Endodermal cell (in vitro differentiated cells): ENCODE measurements around the gene RTP3. TPM values are rescaled to one million over a fixed set of nuclear protein-coding genes. Genes with fewer than 3 reads are reported as not detected.

Experiments used
- DNase-seq: peaks from one replicate; pipeline ENCODE4 v3.0.0-alpha.2; 2017
- H3K27ac ChIP-seq: 2 replicates; pipeline ENCODE4 v1.5.1; 2013; ENCODE audit warnings: mild to moderate bottlenecking, low read depth, low read length, moderate library complexity
- H3K27me3 ChIP-seq: 2 replicates; pipeline ENCODE4 v1.6.1; 2013; ENCODE audit warnings: mild to moderate bottlenecking, low read length, moderate library complexity; ENCODE audit not compliant: insufficient read depth, control insufficient read depth, poor library complexity, severe bottlenecking
- H3K36me3 ChIP-seq: 2 replicates; pipeline ENCODE4 v1.7.0; 2013; ENCODE audit warnings: mild to moderate bottlenecking, low read length, moderate library complexity; ENCODE audit not compliant: control insufficient read depth, insufficient read depth
- H3K4me1 ChIP-seq: one replicate; pipeline ENCODE4 v1.7.0; 2013; ENCODE audit warnings: low read length; ENCODE audit not compliant: control insufficient read depth, insufficient read depth
- H3K4me3 ChIP-seq: 2 replicates; pipeline ENCODE4 v1.5.1; 2013; ENCODE audit warnings: mild to moderate bottlenecking, low read length, moderate library complexity
- H3K9ac ChIP-seq: 2 replicates; pipeline ENCODE4 v1.6.1; 2013; ENCODE audit warnings: mild to moderate bottlenecking, low read length, moderate library complexity; ENCODE audit not compliant: poor library complexity, severe bottlenecking; ENCODE audit errors: extremely low read depth
- H3K9me3 ChIP-seq: 2 replicates; pipeline ENCODE4 v1.6.1; 2013; ENCODE audit warnings: mild to moderate bottlenecking, low read length, moderate library complexity; ENCODE audit not compliant: control insufficient read depth
- H3K27ac Mint-ChIP-seq: 2 replicates; pipeline ENCODE4 v1.8.0; 2020; ENCODE audit warnings: mixed read lengths
- H3K27me3 Mint-ChIP-seq: 2 replicates; pipeline ENCODE4 v1.8.0; 2021; ENCODE audit warnings: mild to moderate bottlenecking, mixed read lengths; ENCODE audit not compliant: insufficient read depth
- H3K36me3 Mint-ChIP-seq: 2 replicates; pipeline ENCODE4 v1.8.0; 2020; ENCODE audit warnings: low read depth, mixed read lengths
- H3K4me1 Mint-ChIP-seq: 2 replicates; pipeline ENCODE4 v1.8.0; 2020; ENCODE audit warnings: mixed read lengths
- H3K4me3 Mint-ChIP-seq: 2 replicates; pipeline ENCODE4 v1.8.0; 2020; ENCODE audit warnings: mild to moderate bottlenecking, moderate library complexity, mixed read lengths
- H3K9me3 Mint-ChIP-seq: 2 replicates; pipeline ENCODE4 v1.8.0; 2020; ENCODE audit warnings: mild to moderate bottlenecking, mixed read lengths
- CTCF ChIP-seq: fragments of 200-600 bp; sonication (generic); conservative IDR thresholded peaks from 2 replicates; pipeline ENCODE4 v1.5.0; 2021; ENCODE audit warnings: antibody characterized with exemption, mild to moderate bottlenecking
- WGBS, 2 experiments: methylation state at CpG; one replicate each; pipeline versions ENCODE4 v1.1.5 to v1.1.7; 2013; ENCODE audit warnings: missing lambda C conversion rate in 2 of 2, mixed read lengths in 1 of 2; ENCODE audit not compliant: insufficient coverage in 1 of 2, insufficient read length in 1 of 2; 5-methylcytosine and 5-hydroxymethylcytosine counted together
- total RNA-seq, 2 donors: library from RNA; stranded (reverse); fragmentation: NEBNext Ultra II Directional in 1 of 2; extraction: Animal tissue kit (Norgen Biotek cat#: 25700) in 1 of 2; gene quantifications; 2 replicates in 1 of 2; 3 replicates in 1 of 2; pipeline ENCODE4 v1.2.1, GENCODE V29; 2021

RTP3 gene
- total RNA-seq, 2 donors from 2014 or later = not detected

GRCh38 chr3:46463868-46464241 lies 33.9 kb upstream of the RTP3 start:
- H3K9ac ChIP-seq = no peak overlapping the region
- peak; percentile 41 for DNase-seq
- Mint-ChIP-seq H3K4me1 (no peaks in the 10 kb centered on the region), H3K4me3 (no peak overlapping the region), H3K27me3 (peaks cover 55% of the 10 kb centered on the region), H3K9me3 (peaks cover 8% of the 10 kb centered on the region), H3K27ac (no peak overlapping the region), H3K36me3 (no peaks in the 10 kb centered on the region)
- no peak for TF ChIP-seq CTCF
- no peaks in the 10 kb centered on the region for H3K27me3 ChIP-seq
- H3K36me3 ChIP-seq = no peaks in the 10 kb centered on the region
- 91 to 100% methylated on average over 4 to 8 of the region's 8 CpGs for WGBS, 2 experiments
- H3K9me3 ChIP-seq = peaks cover 9% of the 10 kb centered on the region
- no peak overlapping the region for H3K27ac ChIP-seq
- H3K4me3 ChIP-seq = no peak overlapping the region
- no peaks in the 10 kb centered on the region for H3K4me1 ChIP-seq

DNA sequence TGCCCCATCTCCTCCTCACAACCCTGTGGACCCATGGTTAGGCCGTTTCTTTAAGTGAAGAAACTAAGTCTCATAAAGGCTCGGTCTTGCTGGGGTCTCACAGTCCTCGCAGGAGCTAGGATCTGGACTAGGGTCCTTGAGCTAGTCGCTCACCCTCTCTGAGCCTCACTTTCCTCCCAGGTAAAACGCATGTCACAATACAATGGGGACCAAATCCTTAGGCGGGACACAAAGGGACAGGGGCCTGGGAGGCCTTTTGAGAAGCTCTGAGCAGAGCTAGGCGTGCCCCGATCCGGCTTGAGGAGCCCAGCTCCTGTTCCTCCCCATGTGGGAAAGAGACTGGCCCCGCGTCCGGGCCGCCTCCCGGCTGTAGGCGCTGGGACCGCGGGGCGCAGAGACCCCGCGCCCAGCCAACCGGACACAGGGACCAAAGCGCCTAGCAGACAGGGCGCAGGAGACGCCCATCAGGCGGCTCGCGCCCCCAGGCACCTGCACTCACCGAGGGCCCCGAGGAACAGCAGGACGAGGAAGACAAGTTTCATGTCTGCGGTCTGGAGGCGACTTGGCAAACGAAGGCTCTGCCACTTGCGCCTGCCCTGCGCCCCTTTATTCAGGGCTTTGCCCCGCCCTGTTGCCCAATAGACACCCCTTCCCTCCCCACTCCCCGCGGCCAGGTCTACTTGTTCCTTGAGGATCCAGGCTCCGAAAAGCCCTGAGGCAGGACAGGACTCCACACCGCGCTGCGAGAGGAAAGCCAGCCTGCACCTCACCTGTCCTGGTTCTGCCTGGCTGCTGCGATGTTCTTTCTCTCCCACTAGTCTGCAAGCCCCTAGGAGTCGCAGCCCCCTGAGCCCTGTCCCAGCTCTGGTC lies 33.2 kb upstream of the RTP3 start, which contains the start of gene LTF:
Gene LTF (minus strand): TSS at position 580 of the 870 bp plus-strand sequence. CDS start 38 bp downstream, at position 542.
- peak within 1 kb of the TSS; percentile 45 for H3K4me3 Mint-ChIP-seq
- H3K27me3 Mint-ChIP-seq = peaks cover 52% of the 10 kb centered on the region
- no peaks in the 10 kb centered on the region for H3K4me1 Mint-ChIP-seq

DNA sequence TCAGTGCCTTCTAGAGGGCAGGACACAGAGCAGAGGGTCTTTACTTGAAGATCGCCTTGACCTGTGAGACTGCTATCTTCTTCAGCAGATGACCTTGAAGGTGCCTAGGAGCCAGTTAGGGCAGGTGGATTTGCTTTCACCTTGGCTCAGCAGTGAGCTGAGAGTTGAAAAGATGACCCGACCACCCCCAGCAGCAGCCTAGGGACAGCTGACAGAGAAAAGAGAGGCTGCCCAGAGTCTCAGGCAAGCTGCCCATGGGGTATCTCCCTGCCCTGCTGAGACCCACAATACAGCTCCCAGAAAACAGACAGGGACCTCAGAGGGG lies 32.6 kb upstream of the RTP3 start:
- DNase-seq = no peak
- H3K27me3 ChIP-seq = no peaks in the 10 kb centered on the region
- 85% methylated on average over 2 of the region's 2 CpGs; no CpG with 5 or more reads in 1 of the 2 experiments for WGBS, 2 experiments
- TF ChIP-seq CTCF = no peak
- no peaks in the 10 kb centered on the region for H3K36me3 Mint-ChIP-seq
- H3K27ac ChIP-seq = no peak overlapping the region
- no peak overlapping the region for H3K27ac Mint-ChIP-seq
- no peak overlapping the region for H3K9ac ChIP-seq
- H3K9me3 ChIP-seq = peaks cover 9% of the 10 kb centered on the region
- H3K9me3 Mint-ChIP-seq = peaks cover 8% of the 10 kb centered on the region
- H3K27me3 Mint-ChIP-seq = peaks cover 52% of the 10 kb centered on the region
- no peak overlapping the region for H3K4me3 ChIP-seq
- peak overlapping the region; percentile 45 for H3K4me3 Mint-ChIP-seq
- H3K4me1 Mint-ChIP-seq = no peaks in the 10 kb centered on the region
- no peaks in the 10 kb centered on the region for H3K36me3 ChIP-seq
- no peaks in the 10 kb centered on the region for H3K4me1 ChIP-seq

More for the DNA sequence above, 33.2 kb upstream of the RTP3 start, which contains the start of gene LTF:
- Histone ChIP-seq H3K4me1 (no peaks in the 10 kb centered on the region), H3K27me3 (no peaks in the 10 kb centered on the region), H3K27ac (no peak within 1 kb of the TSS), H3K9me3 (peaks cover 9% of the 10 kb centered on the region), H3K9ac (no peak within 1 kb of the TSS), H3K4me3 (no peak within 1 kb of the TSS), H3K36me3 (no peaks in the 10 kb centered on the region)
- DNase-seq = peak; percentile 62
- peak; percentile 19 for TF ChIP-seq CTCF
- H3K27ac Mint-ChIP-seq = no peak within 1 kb of the TSS
- 92 to 95% methylated on average over 30 to 44 of the region's 44 CpGs for WGBS, 2 experiments
- H3K36me3 Mint-ChIP-seq = no peaks in the 10 kb centered on the region
- H3K9me3 Mint-ChIP-seq = peaks cover 8% of the 10 kb centered on the region
